NCI-H748 treated with DMSO at 0.1 percent for 48 hours (cell line): ENCODE data around the gene ZC3H7B.
"Not testable (repeated sequence)": the region's sequence is repeated elsewhere in the genome, so short reads cannot be mapped to it uniquely, and the experiment has no call there.

ENCODE experiments used
- DNase-seq: peaks from one replicate; lab custom pipeline; 2025; lab: John Stamatoyannopoulos, UW

The ZC3H7B gene

GRCh38 chr22:41301085-41302020 is at the start of gene ZC3H7B:
TSS of gene ZC3H7B (plus strand) at chr22:41301525. CDS start at chr22:41320661, 19,136 bp downstream.
- peak; percentile 63 for DNase-seq

GRCh38 chr22:41252365-41252764 is 49.0 kb upstream of the ZC3H7B start:
- DNase-seq = no peak

- DNase-seq = no peak
Measured at GRCh38 chr22:41254230-41254629, 47.1 kb upstream of the ZC3H7B start.

GRCh38 chr22:41256254-41257253 is 44.8 kb upstream of the ZC3H7B start:
- no peak for DNase-seq

- no peak for DNase-seq
Measured at GRCh38 chr22:41257696-41258095, 43.6 kb upstream of the ZC3H7B start.

GRCh38 chr22:41259756-41260155 is 41.6 kb upstream of the ZC3H7B start:
- not testable (repeated sequence) for DNase-seq

- DNase-seq = no peak
Measured at GRCh38 chr22:41260871-41261270, 40.5 kb upstream of the ZC3H7B start.

- no peak for DNase-seq
Measured at GRCh38 chr22:41261541-41262249, 39.6 kb upstream of the ZC3H7B start.

GRCh38 chr22:41262250-41262765 is 39.0 kb upstream of the ZC3H7B start:
- DNase-seq = no peak

GRCh38 chr22:41263704-41264103 is 37.6 kb upstream of the ZC3H7B start:
- no peak for DNase-seq

- DNase-seq = no peak
Measured at GRCh38 chr22:41264408-41264941, 36.9 kb upstream of the ZC3H7B start.

GRCh38 chr22:41267958-41268357 is 33.4 kb upstream of the ZC3H7B start:
- DNase-seq = no peak

- DNase-seq = no peak
Measured at GRCh38 chr22:41271787-41272186, 29.5 kb upstream of the ZC3H7B start.

- no peak for DNase-seq
Measured at GRCh38 chr22:41273128-41273527, 28.2 kb upstream of the ZC3H7B start.

- DNase-seq = no peak
Measured at GRCh38 chr22:41274856-41275255, 26.5 kb upstream of the ZC3H7B start.

GRCh38 chr22:41280065-41280464 is 21.3 kb upstream of the ZC3H7B start:
- DNase-seq = no peak

GRCh38 chr22:41280854-41281253 is 20.5 kb upstream of the ZC3H7B start:
- DNase-seq = no peak

- DNase-seq = no peak
Measured at GRCh38 chr22:41284465-41284864, 16.9 kb upstream of the ZC3H7B start.

GRCh38 chr22:41285441-41285819 is 15.9 kb upstream of the ZC3H7B start:
- DNase-seq = peak; percentile 13

GRCh38 chr22:41285820-41286638 is 15.3 kb upstream of the ZC3H7B start, which contains the start of gene RANGAP1:
TSS of gene RANGAP1 (minus strand) at chr22:41286187. CDS start at chr22:41281044, 5,143 bp downstream.
- DNase-seq = peak; percentile 99
